MM.1S (cell line): ENCODE measurements around the gene AP4S1.

ENCODE experiments used
- EZH2 ChIP-seq: fragments of 300-600 bp; sonication (generic); optimal IDR thresholded peaks from 2 replicates; pipeline ENCODE3; 2017; ENCODE audit warnings: low read depth, mild to moderate bottlenecking, antibody characterized with exemption, low read length, mixed read lengths
- EZH2phosphoT487 ChIP-seq: fragments of 300-600 bp; sonication (generic); IDR thresholded peaks from 2 replicates; pipeline ENCODE4 v1.6.1; 2018; ENCODE audit warnings: antibody characterized with exemption, low read length
- TF ChIP-seq, protein P1 (sequence below): fragments of 300-600 bp; sonication (generic); IDR thresholded peaks from 2 replicates; pipeline ENCODE4 v1.5.1; 2016; ENCODE audit warnings: antibody characterized with exemption, low read length, mixed read lengths

DNA sequence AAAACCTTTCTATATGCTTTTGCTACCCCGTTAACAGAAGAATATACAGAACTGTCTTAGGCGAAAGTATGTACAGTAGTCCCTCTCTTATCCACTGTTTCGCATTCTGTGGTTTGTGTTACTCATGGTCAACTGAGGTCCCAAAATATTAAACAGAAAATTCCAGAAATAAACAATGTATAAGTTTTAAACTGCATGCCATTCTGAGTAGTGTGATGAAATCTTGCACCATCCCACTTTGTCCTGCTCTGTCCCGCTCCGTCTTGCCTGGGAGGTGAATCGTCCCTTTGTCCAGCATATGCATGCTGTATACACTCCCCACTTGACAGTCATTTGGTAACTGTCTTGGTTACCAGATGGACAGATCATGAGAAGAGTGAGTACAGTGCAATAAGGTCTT, 70.8 kb downstream of the AP4S1 start:
- TF ChIP-seq EZH2, result no peak
- TF ChIP-seq, protein P1, sequence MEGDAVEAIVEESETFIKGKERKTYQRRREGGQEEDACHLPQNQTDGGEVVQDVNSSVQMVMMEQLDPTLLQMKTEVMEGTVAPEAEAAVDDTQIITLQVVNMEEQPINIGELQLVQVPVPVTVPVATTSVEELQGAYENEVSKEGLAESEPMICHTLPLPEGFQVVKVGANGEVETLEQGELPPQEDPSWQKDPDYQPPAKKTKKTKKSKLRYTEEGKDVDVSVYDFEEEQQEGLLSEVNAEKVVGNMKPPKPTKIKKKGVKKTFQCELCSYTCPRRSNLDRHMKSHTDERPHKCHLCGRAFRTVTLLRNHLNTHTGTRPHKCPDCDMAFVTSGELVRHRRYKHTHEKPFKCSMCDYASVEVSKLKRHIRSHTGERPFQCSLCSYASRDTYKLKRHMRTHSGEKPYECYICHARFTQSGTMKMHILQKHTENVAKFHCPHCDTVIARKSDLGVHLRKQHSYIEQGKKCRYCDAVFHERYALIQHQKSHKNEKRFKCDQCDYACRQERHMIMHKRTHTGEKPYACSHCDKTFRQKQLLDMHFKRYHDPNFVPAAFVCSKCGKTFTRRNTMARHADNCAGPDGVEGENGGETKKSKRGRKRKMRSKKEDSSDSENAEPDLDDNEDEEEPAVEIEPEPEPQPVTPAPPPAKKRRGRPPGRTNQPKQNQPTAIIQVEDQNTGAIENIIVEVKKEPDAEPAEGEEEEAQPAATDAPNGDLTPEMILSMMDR, result no peak
- TF ChIP-seq EZH2phosphoT487, result no peak
